ENCODE measurements around the gene NPR2.

DNA sequence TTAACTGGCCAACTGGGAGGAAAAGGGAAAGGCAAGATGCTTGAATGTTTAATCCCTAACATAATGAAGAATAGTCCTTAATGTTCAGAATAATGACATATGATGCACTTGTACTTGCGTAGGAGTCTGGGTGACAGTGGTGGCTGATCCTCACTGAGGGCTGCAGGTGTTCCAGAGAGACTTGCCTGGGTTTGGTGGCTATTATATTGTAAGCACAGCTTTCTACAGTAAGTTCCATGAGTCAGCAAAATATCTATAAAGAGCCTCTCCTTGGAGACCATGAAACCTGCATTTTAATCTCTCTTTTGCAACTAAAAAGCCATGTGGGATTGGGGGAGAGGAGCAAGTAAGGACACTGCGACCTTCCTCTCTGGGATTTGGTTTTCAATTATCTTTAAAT is 1.9 kb upstream of the NPR2 start:
- TF ChIP-seq, protein P1, sequence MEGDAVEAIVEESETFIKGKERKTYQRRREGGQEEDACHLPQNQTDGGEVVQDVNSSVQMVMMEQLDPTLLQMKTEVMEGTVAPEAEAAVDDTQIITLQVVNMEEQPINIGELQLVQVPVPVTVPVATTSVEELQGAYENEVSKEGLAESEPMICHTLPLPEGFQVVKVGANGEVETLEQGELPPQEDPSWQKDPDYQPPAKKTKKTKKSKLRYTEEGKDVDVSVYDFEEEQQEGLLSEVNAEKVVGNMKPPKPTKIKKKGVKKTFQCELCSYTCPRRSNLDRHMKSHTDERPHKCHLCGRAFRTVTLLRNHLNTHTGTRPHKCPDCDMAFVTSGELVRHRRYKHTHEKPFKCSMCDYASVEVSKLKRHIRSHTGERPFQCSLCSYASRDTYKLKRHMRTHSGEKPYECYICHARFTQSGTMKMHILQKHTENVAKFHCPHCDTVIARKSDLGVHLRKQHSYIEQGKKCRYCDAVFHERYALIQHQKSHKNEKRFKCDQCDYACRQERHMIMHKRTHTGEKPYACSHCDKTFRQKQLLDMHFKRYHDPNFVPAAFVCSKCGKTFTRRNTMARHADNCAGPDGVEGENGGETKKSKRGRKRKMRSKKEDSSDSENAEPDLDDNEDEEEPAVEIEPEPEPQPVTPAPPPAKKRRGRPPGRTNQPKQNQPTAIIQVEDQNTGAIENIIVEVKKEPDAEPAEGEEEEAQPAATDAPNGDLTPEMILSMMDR (optimal IDR thresholded peaks at IDR 0.05 in 1 of 3, IDR thresholded peaks at IDR 0.05 in 1 of 3, conservative IDR thresholded peaks at IDR 0.05 in 1 of 3; ENCODE audit: extremely low read depth in 1 of 3, insufficient read depth in 2 of 3, low read length in 3 of 3), result no peak
- TF ChIP-seq EZH2 (IDR thresholded peaks at IDR 0.05; ENCODE audit: low read length), result no peak

Data from keratinocyte (primary cell).